ENCODE results near the gene CACNA1C.

- no peak for TF ChIP-seq REST (IDR thresholded peaks at IDR 0.05; ENCODE audit: low read depth, low read length)
- no peak for TF ChIP-seq TCF12 (IDR thresholded peaks at IDR 0.05)
- no peak for TF ChIP-seq TAF1 (IDR thresholded peaks at IDR 0.05; ENCODE audit: borderline replicate concordance, low read depth, low read length)
- TF ChIP-seq RXRA (IDR thresholded peaks at IDR 0.05; ENCODE audit: borderline replicate concordance, low read depth) = no peak
- TF ChIP-seq EP300 (IDR thresholded peaks at IDR 0.05; ENCODE audit: borderline replicate concordance in 1 of 2, low read depth in 1 of 2, low read length in 1 of 2) = no peak
- no peak for TF ChIP-seq GATA2 (CRISPR knock-in tag; IDR thresholded peaks at IDR 0.05)
- no peak for TF ChIP-seq CTCF (IDR thresholded peaks at IDR 0.05)
- TF ChIP-seq POLR2AphosphoS5 (IDR thresholded peaks at IDR 0.05; ENCODE audit: low read depth, low read length) = no peak
- no peak for TF ChIP-seq GABPA (IDR thresholded peaks at IDR 0.05; ENCODE audit: low read depth)
- no peak for TF ChIP-seq RAD21 (IDR thresholded peaks at IDR 0.05; ENCODE audit: low read length)
- TF ChIP-seq ZBTB33 (IDR thresholded peaks at IDR 0.05; ENCODE audit: borderline replicate concordance, low read depth) = no peak
- TF ChIP-seq RCOR1 (IDR thresholded peaks at IDR 0.05; ENCODE audit: low read length) = no peak
- TF ChIP-seq YY1 (IDR thresholded peaks at IDR 0.05; ENCODE audit: low read depth) = no peak
- no peak for TF ChIP-seq FOSL2 (IDR thresholded peaks at IDR 0.05; ENCODE audit: borderline replicate concordance, low read depth)
These were observed 438.0 kb downstream of the CACNA1C start for GRCh38 chr12:2490831-2491230.
